HG02970 (cell line): ENCODE data around the gene EGLN2.
A peak's percentile ranks its signal among the peaks of the same experiment; 100 is the strongest.
"Not testable (repeated sequence)": the region's sequence is repeated elsewhere in the genome, so short reads cannot be mapped to it uniquely, and the experiment has no call there.

Source experiments
- ATAC-seq: cut with Tn5 transposase; IDR thresholded peaks from one replicate; pipeline ENCODE4 v1.9.1; 2021; ENCODE audit warnings: mild to moderate bottlenecking, moderate library complexity, moderate number of reproducible peaks; ENCODE audit not compliant: unreplicated experiment, low FRiP score

EGLN2 gene

DNA sequence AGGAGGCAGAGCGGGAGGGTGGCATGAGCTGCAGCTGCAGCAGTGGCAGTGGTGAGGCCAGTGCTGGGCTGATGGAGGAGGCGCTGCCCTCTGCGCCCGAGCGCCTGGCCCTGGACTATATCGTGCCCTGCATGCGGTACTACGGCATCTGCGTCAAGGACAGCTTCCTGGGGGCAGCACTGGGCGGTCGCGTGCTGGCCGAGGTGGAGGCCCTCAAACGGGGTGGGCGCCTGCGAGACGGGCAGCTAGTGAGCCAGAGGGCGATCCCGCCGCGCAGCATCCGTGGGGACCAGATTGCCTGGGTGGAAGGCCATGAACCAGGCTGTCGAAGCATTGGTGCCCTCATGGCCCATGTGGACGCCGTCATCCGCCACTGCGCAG is 2.0 kb downstream of the EGLN2 start:
- no peak for ATAC-seq

DNA sequence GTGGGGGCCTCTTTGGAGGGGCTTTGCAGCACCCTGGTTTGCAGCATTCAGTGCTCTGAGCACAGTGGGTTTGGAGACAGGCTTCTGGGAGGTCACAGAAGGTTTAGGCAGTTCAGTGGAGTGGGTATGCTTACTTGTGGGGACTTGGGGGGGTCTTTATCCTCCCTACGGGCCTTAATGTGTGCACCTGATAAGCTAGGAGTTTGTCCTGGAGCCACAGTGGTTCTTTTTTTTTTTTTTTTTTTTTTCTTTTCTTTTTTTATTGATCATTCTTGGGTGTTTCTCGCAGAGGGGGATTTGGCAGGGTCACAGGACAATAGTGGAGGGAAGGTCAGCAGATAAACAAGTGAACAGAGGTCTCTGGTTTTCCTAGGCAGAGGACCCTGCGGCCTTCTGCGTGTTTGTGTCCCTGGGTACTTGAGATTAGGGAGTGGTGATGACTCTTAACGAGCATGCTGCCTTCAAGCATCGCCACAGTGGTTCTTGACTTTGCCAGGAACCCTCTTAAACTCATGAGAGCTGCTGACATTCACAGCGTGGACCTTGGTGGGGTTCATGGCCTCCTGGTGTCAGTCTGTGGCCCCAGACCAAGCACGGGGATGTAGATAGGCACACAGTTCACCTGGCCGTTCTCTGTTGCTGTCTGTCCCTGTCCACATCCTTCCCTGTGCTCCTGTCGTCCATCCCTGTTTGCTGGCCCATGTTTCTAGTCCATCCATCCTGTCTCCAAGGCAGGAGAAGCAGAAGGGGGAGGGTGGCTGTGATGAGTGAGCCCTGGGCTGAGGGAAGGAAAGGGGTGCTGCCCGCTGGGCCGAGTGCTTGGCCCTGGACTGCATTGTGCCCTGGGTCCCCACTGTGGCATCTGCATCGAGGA is 2.7 kb downstream of the EGLN2 start:
- no peak for ATAC-seq

GRCh38 chr19:40802300-40803169 is 3.5 kb downstream of the EGLN2 start:
- no peak for ATAC-seq

DNA sequence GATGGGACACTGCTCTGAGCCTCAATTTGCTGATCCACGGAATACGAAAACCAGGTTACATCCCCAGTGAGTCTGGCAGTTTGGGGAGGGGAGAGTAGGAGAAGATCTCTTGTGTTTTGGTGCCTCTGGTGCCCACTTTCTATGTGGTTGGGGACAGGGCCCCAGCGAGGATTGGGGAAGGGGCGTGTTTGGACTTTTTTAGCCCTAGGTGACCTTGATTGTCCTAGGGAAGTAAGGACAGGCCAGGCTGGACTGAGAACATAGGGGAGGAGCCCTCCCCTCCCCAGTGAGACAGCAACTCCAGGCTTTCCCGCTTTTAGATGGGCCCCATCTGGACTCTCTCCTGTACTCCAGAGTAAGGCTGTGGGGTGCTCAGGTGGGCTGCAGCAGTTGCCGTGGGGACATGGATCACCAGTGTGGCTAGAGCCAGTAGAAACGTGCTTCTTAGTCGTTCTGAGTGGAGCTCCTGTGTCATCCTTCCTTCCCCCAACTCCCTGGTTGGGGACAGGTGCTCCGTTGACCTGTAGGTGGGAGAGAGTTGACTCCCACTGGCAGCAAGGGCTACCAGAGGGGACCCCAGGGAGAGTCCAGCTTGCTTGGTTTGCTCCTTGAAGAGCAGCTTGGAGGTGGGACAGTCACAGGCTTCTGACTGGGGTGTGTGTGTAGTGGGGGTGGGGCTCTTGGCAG is 4.3 kb downstream of the EGLN2 start:
- no peak for ATAC-seq

DNA sequence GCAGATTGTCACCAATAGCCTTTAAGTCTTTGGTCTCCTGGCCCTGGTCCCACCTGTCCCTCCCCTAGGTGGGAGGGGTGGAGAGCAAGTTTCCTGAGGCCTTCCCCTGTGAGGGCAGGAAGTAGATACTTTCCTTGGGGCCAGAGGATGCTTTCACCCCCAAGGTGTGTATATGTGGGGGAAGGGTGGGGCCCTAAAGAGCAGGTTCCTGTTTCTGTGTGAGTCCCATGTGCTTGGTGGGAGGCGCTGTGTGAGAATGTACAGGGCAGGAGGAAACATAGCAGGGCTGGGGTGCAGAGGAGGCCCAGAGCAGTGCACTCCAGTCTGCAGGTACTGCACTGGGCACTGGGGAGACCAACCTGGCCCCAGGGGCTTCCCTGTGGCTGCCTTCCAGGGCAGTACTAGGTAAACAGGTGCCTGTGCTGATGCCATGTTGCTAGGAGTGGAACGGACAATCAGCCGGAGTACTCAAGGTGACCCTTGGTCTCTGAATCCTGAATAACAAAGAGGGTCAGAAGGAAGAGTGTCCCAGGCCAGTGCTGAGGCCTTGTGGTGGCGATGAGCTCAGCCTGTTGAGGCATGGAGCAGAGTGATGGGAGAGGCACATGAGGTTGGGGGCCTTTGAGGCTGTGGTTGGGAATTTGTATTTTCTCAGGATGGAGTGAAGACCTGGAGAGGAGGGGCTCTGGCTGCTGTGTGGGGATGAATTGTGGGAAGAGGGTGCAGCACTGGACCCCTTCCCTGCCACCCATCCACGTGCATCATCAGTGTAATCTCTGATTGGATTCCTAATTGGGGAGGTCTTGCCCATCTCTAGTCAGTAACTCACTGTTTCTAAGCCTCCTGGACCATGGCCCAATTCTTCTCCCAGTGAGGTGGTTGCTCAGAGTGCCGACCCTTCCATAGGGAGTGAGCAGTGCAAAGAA is 5.1 kb downstream of the EGLN2 start:
- ATAC-seq: no peak

DNA sequence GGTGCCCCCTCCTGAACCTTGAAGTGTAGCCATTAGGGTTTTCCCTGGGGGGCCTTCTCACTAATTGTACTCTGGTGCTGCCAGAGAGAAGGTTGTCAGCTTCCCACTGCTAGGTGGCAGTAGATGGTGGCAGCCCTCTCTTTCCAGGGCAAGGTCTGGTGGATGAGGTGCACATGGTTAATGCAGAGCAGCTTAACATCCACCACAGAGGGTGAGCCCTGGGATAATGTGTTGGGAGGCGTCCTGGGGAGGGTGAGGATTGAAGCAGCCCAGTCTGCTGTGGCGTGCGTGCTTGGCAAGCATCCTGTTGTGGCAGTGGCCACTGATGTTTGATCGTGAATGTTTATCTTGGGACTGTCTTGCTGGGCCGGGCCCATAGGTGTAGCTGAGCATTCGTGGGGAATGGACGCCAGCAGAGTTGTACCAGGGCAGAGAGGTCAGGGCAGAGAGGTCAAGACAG is 5.8 kb downstream of the EGLN2 start:
- ATAC-seq: no peak

DNA sequence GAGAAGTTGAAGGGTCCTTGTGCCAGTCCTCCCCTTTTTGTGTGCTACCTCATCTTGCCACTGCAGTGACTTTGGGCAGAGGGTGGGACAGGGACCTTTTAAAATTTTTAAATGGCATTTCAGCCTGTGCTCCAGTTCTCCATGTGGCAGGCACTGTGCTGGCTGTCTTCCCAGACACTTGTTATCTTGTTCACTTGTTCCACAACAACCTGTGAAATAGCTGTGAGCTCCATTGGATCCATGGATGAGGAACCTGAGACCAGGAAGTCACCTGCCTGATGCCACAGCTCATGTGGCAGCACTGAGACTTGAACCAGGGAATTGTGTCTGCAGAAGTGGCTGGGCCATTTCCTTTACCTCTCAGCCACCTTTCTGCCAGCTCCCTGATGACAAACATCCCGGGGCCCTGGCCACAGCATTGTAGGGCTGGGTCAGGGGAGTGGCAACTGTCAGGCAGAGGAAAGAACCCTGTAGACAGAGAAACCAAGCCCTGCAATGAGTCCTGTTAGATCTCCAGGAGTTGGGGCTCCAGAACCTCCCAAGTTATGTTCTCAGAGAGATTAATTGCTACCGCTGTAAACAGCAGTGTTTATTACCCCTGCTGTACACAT is 6.4 kb downstream of the EGLN2 start:
- no peak for ATAC-seq

DNA sequence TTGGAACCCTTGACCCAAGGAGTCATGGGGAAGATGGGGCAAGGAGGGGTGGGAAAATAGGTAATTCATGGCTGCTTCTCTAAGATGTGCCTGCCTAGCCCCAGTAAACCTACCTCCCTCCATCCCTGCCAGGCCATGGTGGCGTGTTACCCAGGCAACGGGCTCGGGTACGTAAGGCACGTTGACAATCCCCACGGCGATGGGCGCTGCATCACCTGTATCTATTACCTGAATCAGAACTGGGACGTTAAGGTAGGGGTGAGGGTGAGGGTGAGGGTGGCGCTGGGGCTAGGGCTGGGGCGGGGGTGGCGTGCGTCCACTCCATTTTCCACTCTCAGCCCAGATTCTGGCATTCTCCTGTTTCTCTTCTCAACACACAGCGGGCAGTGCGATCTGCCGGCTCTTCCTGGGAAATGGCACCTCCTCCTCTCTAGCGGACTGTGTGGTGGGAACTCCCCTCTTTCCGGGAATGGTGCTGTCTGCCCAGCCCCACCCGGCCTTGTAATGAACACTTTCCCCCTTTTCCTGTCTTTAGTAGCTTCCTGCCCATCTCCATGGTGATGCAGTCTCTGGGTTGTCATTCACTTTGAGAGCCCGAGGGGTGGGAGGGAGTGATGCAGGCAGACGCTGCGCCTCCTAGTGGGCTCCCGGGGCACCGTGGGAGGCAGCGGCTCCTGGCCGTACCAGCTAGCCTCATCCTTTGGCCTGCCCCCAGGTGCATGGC is 7.6 kb downstream of the EGLN2 start:
- ATAC-seq: no peak

- no peak for ATAC-seq
These were observed 8.4 kb downstream of the EGLN2 start for GRCh38 chr19:40807147-40808020.

- no peak for ATAC-seq
These were observed 9.0 kb downstream of the EGLN2 start for GRCh38 chr19:40808021-40808325.

GRCh38 chr19:40808497-40808896 is 9.5 kb downstream of the EGLN2 start:
- no peak for ATAC-seq

- no peak for ATAC-seq
These were observed 10.5 kb downstream of the EGLN2 start for GRCh38 chr19:40809358-40810086.

DNA sequence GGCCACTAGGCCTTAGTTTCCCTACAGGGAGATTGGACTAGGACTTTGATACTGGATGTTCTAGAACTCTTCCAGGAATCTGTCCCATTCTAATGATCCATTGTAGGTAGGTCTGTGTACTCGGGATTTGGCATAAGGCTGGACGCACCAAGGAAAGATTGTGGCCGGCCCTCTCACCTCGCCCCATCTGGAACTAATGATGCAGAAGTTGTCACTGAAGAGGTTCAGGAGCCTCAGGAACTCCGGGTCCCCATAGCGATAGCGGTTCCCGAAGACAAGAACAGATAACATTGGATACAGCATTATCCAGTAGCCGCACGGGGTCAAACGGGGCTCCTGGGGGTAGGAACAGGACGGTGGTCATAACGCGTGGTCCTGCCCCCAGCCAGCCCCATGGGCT is 11.2 kb downstream of the EGLN2 start:
- ATAC-seq: no peak

- peak; percentile 58 for ATAC-seq
These were observed 11.8 kb downstream of the EGLN2 start for GRCh38 chr19:40810649-40811408.

- ATAC-seq: no peak
These were observed 12.7 kb downstream of the EGLN2 start for GRCh38 chr19:40811478-40812341.

GRCh38 chr19:40812571-40812970 is 13.6 kb downstream of the EGLN2 start:
- ATAC-seq: not testable (repeated sequence)
